Liver (tissue), 9 donors: Measurements from ENCODE around the gene SH3RF3. TPM values are rescaled to one million over a fixed set of nuclear protein-coding genes. Genes with fewer than 3 reads are reported as not detected.

Source experiments
- DNase-seq: peaks from one replicate; pipeline ENCODE4 v3.0.0-alpha.2; 2017; ENCODE audit warnings: low spot score
- H3K27ac ChIP-seq, 2 donors: one replicate each; pipeline ENCODE4 v1.7.0; 2013; ENCODE audit warnings: inconsistent platforms in 2 of 2, low read length in 2 of 2, control low read depth in 1 of 2, low read depth in 1 of 2, mild to moderate bottlenecking in 1 of 2
- H3K27me3 ChIP-seq, 4 donors: one replicate each; pipeline versions ENCODE4 v1.6.1 to v1.7.0; 2013; ENCODE audit warnings: low read length in 3 of 4, inconsistent platforms in 1 of 4, mild to moderate bottlenecking in 1 of 4, moderate library complexity in 1 of 4; ENCODE audit not compliant: control insufficient read depth in 4 of 4, insufficient read depth in 4 of 4
- H3K36me3 ChIP-seq, 4 donors: one replicate each; pipeline versions ENCODE4 v1.6.1 to v1.7.0; 2013; ENCODE audit warnings: low read length in 3 of 4, mild to moderate bottlenecking in 3 of 4, low read depth in 1 of 4, moderate library complexity in 1 of 4; ENCODE audit not compliant: control insufficient read depth in 4 of 4, insufficient read depth in 3 of 4
- H3K4me1 ChIP-seq, 4 donors: one replicate each; pipeline versions ENCODE4 v1.6.1 to v1.7.0; 2013; ENCODE audit warnings: low read length in 3 of 4, mild to moderate bottlenecking in 3 of 4, moderate library complexity in 1 of 4; ENCODE audit not compliant: control insufficient read depth in 4 of 4, insufficient read depth in 4 of 4
- H3K4me3 ChIP-seq, 3 donors: one replicate each; pipeline versions ENCODE4 v1.6.1 to v1.7.0; 2013; ENCODE audit warnings: low read length in 3 of 3, control low read depth in 1 of 3, low read depth in 1 of 3, mild to moderate bottlenecking in 1 of 3
- H3K9ac ChIP-seq, 2 donors: one replicate each; pipeline ENCODE4 v1.7.0; 2013; ENCODE audit warnings: low read length in 2 of 2, mild to moderate bottlenecking in 2 of 2, moderate library complexity in 2 of 2, control low read depth in 1 of 2, low read depth in 1 of 2
- H3K9me3 ChIP-seq, 4 donors: one replicate each; pipeline versions ENCODE4 v1.6.1 to v1.7.0; 2013; ENCODE audit warnings: low read length in 3 of 4; ENCODE audit not compliant: control insufficient read depth in 4 of 4
- ATF3 ChIP-seq: IDR thresholded peaks from 2 replicates; pipeline ENCODE4 v1.6.1; 2016; ENCODE audit warnings: antibody characterized with exemption
- CTCF ChIP-seq: fragments of 150-350 bp; IDR thresholded peaks from 2 replicates; pipeline ENCODE4 v1.5.1; 2017; ENCODE audit warnings: improper control_type of control experiment, low read depth, low read length; ENCODE audit not compliant: missing input control
- EGR1 ChIP-seq, 2 donors: IDR thresholded peaks; 2 replicates each; pipeline ENCODE4 v1.6.1; 2016 to 2018; ENCODE audit warnings: antibody characterized with exemption in 2 of 2, low read depth in 2 of 2
- FOXA1 ChIP-seq: IDR thresholded peaks from 2 replicates; pipeline ENCODE4 v1.6.1; 2016; ENCODE audit warnings: antibody characterized with exemption
- FOXA2 ChIP-seq: IDR thresholded peaks from 2 replicates; pipeline ENCODE4 v1.6.1; 2016; ENCODE audit warnings: antibody characterized with exemption
- GABPA ChIP-seq, 2 donors: IDR thresholded peaks in 1 of 2; conservative IDR thresholded peaks in 1 of 2; 2 replicates each; pipeline ENCODE4 v1.6.1; 2016; ENCODE audit warnings: antibody characterized with exemption in 2 of 2, mild to moderate bottlenecking in 1 of 2, moderate library complexity in 1 of 2
- HNF4A ChIP-seq, 2 donors: conservative IDR thresholded peaks; 2 replicates each; pipeline ENCODE4 v1.6.1; 2016; ENCODE audit warnings: antibody characterized with exemption in 2 of 2, mild to moderate bottlenecking in 2 of 2
- HNF4G ChIP-seq: IDR thresholded peaks from 2 replicates; pipeline ENCODE4 v1.6.1; 2016; ENCODE audit warnings: antibody characterized with exemption
- JUND ChIP-seq, 2 donors: IDR thresholded peaks; 2 replicates each; pipeline ENCODE4 v1.6.1; 2016; ENCODE audit warnings: antibody characterized with exemption in 2 of 2
- MAX ChIP-seq: IDR thresholded peaks from 2 replicates; pipeline ENCODE4 v1.6.1; 2016; ENCODE audit warnings: antibody characterized with exemption
- NR2F2 ChIP-seq: IDR thresholded peaks from 2 replicates; pipeline ENCODE4 v1.6.1; 2016; ENCODE audit warnings: antibody characterized with exemption
- RAD21 ChIP-seq, 2 donors: IDR thresholded peaks; 2 replicates each; pipeline ENCODE4 v1.6.1; 2016; ENCODE audit warnings: antibody characterized with exemption in 2 of 2, mild to moderate bottlenecking in 2 of 2
- REST ChIP-seq: IDR thresholded peaks from 2 replicates; pipeline ENCODE4 v1.6.1; 2016; ENCODE audit warnings: antibody characterized with exemption, mild to moderate bottlenecking
- RXRA ChIP-seq, 2 donors: IDR thresholded peaks; 2 replicates each; pipeline ENCODE4 v1.6.1; 2017 to 2018; ENCODE audit warnings: antibody characterized with exemption in 2 of 2, mild to moderate bottlenecking in 1 of 2
- SP1 ChIP-seq: IDR thresholded peaks from 2 replicates; pipeline ENCODE4 v1.6.1; 2018; ENCODE audit warnings: antibody characterized with exemption, mild to moderate bottlenecking
- TAF1 ChIP-seq: conservative IDR thresholded peaks from 2 replicates; pipeline ENCODE4 v1.6.1; 2016; ENCODE audit warnings: antibody characterized with exemption, mild to moderate bottlenecking
- YY1 ChIP-seq: IDR thresholded peaks from 2 replicates; pipeline ENCODE4 v1.6.1; 2016; ENCODE audit warnings: antibody characterized with exemption, mild to moderate bottlenecking
- ZBTB33 ChIP-seq: IDR thresholded peaks from 2 replicates; pipeline ENCODE4 v1.6.1; 2016; ENCODE audit warnings: antibody characterized with exemption
- WGBS: extraction: QIAGEN DNeasy Blood & Tissue Kit; methylation state at CpG from one replicate; pipeline ENCODE4 v1.1.7; 2013; 5-methylcytosine and 5-hydroxymethylcytosine counted together
- polyA plus RNA-seq, 2 donors: library from polyadenylated mRNA; stranded (reverse) in 1 of 2; unstranded in 1 of 2; fragments of 200-250 nt in 1 of 2; fragments of >200 nt in 1 of 2; fragmentation: Nextera tagmentation in 1 of 2; extraction: Ambion mirVana in 1 of 2; gene quantifications; one replicate each; pipeline versions ENCODE4 v1.2.1 to v1.2.3, GENCODE V29; 2013 to 2015
- total RNA-seq, 2 donors: library from RNA; depleted of rRNA; stranded (reverse); fragments of >200 nt; gene quantifications; one replicate each; pipeline ENCODE4 v1.2.3, GENCODE V29; 2014
- donor health status: healthy.
- donor health status: healthy.
- donor health status: healthy.
- donor health status: healthy.
- donor health status: healthy.

Gene SH3RF3
- total and polyA plus RNA-seq, 4 donors = 0.11 to 1.0 (median 0.54) TPM

- H3K27me3 ChIP-seq = no peaks in the 10 kb centered on the region
- 65% methylated on average over 3 of the region's 3 CpGs for WGBS
- TF ChIP-seq HNF4A (conservative IDR thresholded peaks at IDR 0.05) = no peak
- no peak for TF ChIP-seq RAD21 (IDR thresholded peaks at IDR 0.05)
- TF ChIP-seq MAX = no peak
- TF ChIP-seq HNF4G = no peak
- no peak for TF ChIP-seq FOXA1
- no peak for TF ChIP-seq TAF1
- TF ChIP-seq GABPA (IDR thresholded peaks at IDR 0.05 in 1 of 2, conservative IDR thresholded peaks at IDR 0.05 in 1 of 2) = no peak
- no peak for TF ChIP-seq JUND (IDR thresholded peaks at IDR 0.05)
- no peak for TF ChIP-seq SP1
- no peak for TF ChIP-seq REST
- TF ChIP-seq FOXA2 = no peak
- TF ChIP-seq ATF3 = no peak
- TF ChIP-seq RXRA (IDR thresholded peaks at IDR 0.05) = no peak
- no peak for TF ChIP-seq YY1
- no peak for TF ChIP-seq NR2F2
- TF ChIP-seq EGR1 (IDR thresholded peaks at IDR 0.05; ENCODE audit: low read depth in 2 of 2) = no peak
- TF ChIP-seq ZBTB33 = no peak
- no peak for TF ChIP-seq CTCF
Measured at GRCh38 chr2:109098251-109098920, 30.6 kb upstream of the SH3RF3 start.

More at GRCh38 chr2:109098251-109098920, 30.6 kb upstream of the SH3RF3 start:
- H3K27ac ChIP-seq = no peak overlapping the region
- H3K4me1 ChIP-seq = no peaks in the 10 kb centered on the region
- H3K4me3 ChIP-seq = no peak overlapping the region
- no peak for DNase-seq
- no peak overlapping the region for H3K9ac ChIP-seq
- H3K36me3 ChIP-seq = no peaks in the 10 kb centered on the region
- H3K9me3 ChIP-seq = no peaks in the 10 kb centered on the region
